Raji (cell line): ENCODE results near the gene SLC22A8.

ENCODE experiments used
- POLR2A ChIP-seq: IDR thresholded peaks from 2 replicates; pipeline ENCODE4 v1.6.1; 2011; ENCODE audit warnings: low read depth, low read length, control low read depth; ENCODE audit not compliant: insufficient read depth

SLC22A8 gene

GRCh38 chr11:62999156-62999555 is 16.5 kb downstream of the SLC22A8 start:
- TF ChIP-seq POLR2A: no peak

GRCh38 chr11:62996271-62996670 is 19.4 kb downstream of the SLC22A8 start:
- no peak for TF ChIP-seq POLR2A

DNA sequence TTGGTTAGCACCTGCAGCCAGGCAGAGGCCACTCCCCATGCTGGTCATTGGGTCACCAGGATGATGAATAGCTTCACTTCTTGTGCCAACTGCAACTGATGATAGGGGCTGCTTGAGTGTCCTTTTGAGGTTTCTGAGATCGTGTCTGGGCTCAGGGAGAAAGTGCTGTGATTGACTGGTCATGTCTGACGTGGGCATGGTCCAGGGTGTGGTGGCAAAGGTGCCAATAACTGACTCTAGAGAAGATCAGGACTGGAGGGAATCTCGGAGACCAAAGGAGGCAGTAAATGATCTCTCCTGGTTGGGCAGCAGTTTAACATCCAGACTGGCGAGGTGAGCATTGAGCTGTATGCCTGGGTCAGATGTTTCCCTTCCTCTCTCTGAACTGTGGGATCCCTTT is 20.9 kb downstream of the SLC22A8 start:
- no peak for TF ChIP-seq POLR2A

- no peak for TF ChIP-seq POLR2A
These were observed 27.4 kb downstream of the SLC22A8 start for GRCh38 chr11:62988276-62988675.

DNA sequence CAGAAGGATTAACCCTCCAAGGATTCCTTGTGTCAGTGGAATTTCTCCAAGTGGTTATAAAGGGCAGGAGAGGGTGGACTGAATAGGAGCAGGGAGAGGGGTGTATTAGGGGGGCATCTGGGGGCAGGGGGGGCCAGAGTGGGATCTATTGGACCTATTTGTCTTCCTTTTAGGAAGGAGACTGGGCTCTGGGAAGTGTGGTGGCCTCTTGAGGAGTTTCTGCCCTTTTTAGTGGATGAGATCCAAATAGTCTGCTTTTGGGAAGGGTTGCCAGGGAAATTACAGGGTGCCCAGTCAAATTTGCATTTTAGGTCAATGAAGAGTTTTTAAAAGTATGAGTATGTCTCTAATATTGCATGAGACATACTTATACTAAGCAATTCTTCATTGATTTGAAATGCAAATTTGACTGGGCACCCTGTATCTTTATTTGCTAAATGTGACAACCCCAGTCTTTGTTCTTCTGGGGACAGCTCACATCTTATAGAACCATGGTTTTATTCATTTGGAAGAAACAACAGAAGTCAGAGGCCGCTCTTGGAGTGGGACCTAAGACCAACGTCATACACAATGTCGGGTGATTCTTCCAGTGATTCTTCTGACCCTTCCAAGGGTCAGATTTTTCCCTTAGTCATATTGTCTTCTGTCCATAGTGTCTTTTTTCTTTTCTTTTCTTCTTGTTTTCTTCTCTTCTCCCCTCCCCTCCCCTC is 30.4 kb downstream of the SLC22A8 start:
- no peak for TF ChIP-seq POLR2A

DNA sequence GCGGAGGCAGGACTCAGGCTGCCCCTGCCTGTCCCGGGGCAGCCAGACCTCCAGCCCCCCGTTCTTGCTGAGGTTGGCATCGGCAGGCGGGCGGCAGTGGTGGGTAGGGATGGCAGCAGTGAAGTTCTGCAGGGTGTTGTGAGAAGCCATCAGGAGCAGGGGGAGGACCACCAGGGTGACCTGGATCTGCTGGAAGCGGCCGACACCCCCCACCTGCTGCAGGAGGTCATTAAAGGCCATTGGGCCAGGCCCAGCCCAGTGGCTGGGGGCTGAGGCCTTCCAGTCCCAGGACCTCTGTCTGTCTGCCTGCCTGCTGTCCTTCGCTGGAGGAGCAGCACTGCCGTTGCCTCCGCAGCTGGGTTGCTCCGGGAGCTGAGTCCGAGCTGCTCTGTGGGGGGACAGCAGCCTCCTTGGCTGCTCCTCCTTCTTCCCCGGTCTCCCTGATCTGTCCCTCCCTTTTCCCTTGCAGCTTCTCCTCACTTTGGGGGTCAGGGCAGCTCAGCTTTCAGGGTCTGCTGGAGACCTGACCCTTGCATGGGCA is 31.1 kb downstream of the SLC22A8 start, which contains the start of gene SLC22A6:
TSS of gene SLC22A6 (minus strand) at position 517 of the 541 bp plus-strand sequence. CDS start at position 240, 277 bp downstream.
- no peak for TF ChIP-seq POLR2A

GRCh38 chr11:62983536-62984199 is 32.0 kb downstream of the SLC22A8 start:
- TF ChIP-seq POLR2A: no peak

DNA sequence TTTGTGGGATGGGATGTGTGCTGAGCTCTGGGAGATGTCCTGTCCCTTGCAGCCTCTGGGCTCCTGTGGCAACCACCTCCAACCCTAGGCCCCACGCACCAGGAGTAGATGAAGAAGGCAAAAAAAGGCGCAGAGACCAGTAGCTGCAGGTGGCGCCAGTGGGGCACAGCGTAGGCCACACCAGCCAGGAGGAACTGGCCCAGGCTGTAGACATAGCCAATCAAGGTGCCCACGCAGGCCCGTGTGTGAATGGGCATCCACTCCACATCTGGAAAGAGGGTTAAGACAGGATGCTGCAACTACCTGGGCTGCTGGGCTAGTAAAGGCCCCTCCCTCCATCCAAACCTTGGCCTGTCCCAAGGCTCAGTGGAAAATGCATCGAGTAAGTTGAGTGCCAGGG is 33.9 kb downstream of the SLC22A8 start:
- no peak for TF ChIP-seq POLR2A

- TF ChIP-seq POLR2A: no peak
These were observed 35.4 kb downstream of the SLC22A8 start for GRCh38 chr11:62980133-62980760.

DNA sequence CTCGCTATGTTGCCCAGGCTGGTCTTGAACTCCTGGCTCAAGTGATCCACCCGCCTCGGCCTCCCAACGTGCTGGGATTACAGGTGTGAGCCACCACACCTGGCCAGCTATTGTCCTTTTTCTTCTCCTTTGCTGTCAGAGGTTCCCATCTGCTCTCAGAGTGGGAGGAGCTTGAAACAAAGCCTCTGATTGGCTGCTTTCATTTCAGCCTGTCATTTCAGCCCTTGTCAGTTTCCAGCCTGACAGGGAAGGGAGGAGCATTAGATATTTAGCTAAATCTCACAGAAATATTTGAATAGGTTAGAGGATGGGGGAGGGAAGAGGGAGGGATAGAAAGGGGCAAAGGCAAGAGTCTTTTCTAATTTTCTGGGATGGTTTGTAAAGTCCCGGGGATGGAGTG is 39.5 kb downstream of the SLC22A8 start:
- no peak for TF ChIP-seq POLR2A

DNA sequence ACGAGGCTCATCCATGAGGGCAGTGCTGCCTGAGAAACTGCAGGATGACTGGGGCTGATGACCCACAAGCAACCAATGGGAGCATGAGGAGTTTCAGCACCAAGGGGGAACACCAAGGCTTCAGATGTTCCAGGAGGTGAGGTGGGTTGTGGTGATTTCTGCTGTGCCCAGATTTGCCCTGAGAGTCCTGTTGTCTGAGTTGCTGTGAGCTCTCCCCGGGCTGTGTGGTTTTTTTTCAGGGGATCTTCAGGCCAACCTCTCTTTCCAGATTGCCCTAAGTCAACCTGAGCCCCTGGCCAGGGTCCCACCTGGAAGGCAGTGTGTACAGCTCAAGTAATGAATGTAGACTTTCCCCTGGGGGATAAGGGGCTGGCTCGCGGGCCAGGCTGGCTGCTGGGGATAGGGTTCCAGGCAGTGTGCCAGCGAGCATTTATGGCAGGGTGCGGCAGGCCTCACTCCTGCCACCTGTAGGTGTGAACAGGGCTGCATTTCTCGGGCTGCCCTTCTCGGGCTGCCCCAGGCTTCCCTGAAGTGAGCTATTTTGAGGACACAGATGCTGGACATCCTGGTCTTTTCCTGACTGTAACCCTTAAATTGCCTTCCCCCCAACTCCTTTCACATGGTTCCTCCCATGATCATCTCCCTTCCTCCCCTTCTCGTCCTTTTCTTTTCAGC is 40.7 kb downstream of the SLC22A8 start:
- TF ChIP-seq POLR2A: no peak

GRCh38 chr11:62965574-62965973 is 50.1 kb downstream of the SLC22A8 start:
- TF ChIP-seq POLR2A: no peak

DNA sequence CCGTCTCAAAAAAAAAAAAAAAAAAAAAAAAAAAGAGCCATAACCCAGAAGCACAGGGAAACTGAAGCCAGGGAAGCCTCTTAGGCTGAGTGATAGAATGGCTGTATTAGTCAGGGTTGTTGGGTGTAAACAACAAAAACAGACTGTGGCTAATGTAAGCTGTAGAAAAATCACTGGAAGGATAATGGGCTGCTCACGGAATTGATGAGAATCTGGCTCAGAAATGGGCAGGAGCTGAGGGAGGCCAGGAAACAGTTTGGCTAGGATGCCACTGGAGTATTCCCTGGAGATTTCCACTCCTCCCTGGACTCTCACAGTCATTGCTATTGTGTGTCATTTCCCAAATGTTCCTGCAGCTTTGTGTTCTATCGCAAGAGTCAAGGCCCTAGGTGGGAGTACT is 53.2 kb downstream of the SLC22A8 start:
- no peak for TF ChIP-seq POLR2A

DNA sequence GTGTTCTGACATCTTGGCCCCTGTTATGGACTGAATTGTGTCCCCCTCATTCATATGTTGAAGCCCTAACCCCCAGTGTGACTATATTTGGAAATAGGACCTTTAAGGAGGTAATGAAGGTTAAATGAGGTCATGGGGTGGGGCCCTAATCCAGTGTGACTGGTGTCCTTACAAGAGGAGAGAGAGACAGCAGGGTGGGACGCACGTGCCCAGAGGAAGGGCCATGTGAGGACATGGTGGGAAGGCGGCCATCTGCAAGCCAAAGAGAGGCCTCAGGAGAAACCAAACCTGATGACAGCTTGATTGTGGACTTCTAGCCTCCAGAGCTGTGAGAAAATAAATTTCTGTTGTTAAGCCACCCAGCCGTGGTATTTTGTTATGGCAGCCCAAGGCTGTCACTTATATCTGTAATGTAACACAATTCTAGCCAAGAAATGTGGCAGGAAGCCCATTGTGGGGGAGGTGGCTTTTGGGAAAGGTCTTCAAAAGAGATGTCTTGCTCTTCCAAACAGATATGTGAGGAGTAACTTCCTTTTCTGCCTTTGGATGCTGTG is 54.5 kb downstream of the SLC22A8 start:
- TF ChIP-seq POLR2A: no peak

DNA sequence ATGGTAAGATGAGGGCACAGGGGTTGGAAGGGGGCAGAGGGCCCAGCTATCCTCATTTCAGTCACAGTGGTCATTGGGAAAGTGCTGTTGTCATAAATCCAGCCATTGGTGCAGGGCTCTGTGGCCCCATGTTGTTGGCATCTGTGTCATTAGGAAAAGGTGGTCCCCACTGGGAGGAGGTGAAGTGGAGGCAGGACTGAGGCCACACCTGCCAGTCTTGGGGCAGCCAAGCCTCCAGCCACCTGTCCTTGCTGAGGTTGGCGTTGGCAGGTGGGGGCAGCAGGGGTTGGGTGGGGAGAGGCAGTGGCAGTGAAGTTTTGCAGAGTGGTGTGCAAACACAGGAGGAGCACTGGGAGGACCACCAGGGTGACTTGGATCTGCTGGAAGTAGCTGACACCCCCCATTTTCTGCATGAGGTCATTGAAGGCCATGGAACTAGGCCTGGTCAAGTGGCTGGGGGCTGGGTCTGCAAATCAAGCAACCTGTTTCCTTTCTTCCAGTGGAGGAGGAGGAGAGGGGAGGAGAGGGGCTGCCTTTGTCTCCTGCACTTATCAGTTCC is 56.1 kb downstream of the SLC22A8 start:
- no peak for TF ChIP-seq POLR2A
